Activated CD4-positive, alpha-beta T cell treated with anti-CD3 and anti-CD28 coated beads for 36 hours (primary cell): ENCODE measurements around the gene SMAD7. TPM values are rescaled to one million over a fixed set of nuclear protein-coding genes. Genes with fewer than 3 reads are reported as not detected.

Source experiments
- ATAC-seq: fragments of 200-7000 bp; cut with Tn5 transposase; one replicate; pipeline ENCODE4 v1.10.0; 2021; ENCODE audit warnings: mild to moderate bottlenecking, moderate library complexity
- CTCF ChIA-PET: fragments of 350-600 bp; sonication (Branson Sonifier 250); formaldehyde crosslinking; loops from one replicate; lab custom pipeline; 2021; ENCODE audit warnings: antibody characterized with exemption; lab: Charles Lee
- POLR2A ChIA-PET: fragments of 350-600 bp; sonication (Branson Sonifier 250); formaldehyde crosslinking; loops from one replicate; lab custom pipeline; 2021; ENCODE audit warnings: antibody characterized with exemption, inconsistent platforms; lab: Charles Lee
- DNase-seq: peaks from one replicate; pipeline ENCODE4 v3.0.0-alpha.2; 2020
- H3K27ac Mint-ChIP-seq: one replicate; pipeline ENCODE4 v1.8.0; 2021; ENCODE audit warnings: mixed read lengths
- H3K27me3 Mint-ChIP-seq: one replicate; pipeline ENCODE4 v1.8.0; 2021; ENCODE audit warnings: mixed read lengths
- H3K36me3 Mint-ChIP-seq: one replicate; pipeline ENCODE4 v1.8.0; 2021; ENCODE audit warnings: low read depth, mixed read lengths
- H3K4me1 Mint-ChIP-seq: one replicate; pipeline ENCODE4 v1.8.0; 2021; ENCODE audit warnings: mixed read lengths
- H3K4me3 Mint-ChIP-seq: one replicate; pipeline ENCODE4 v1.8.0; 2021; ENCODE audit warnings: mild to moderate bottlenecking, moderate library complexity, mixed read lengths
- H3K9me3 Mint-ChIP-seq: one replicate; pipeline ENCODE4 v1.8.0; 2021; ENCODE audit warnings: low read depth, mixed read lengths
- intact Hi-C, 2 experiments: fragments of 100-400 bp; cut with DNase I in 1 of 2; cut with micrococcal nuclease in 1 of 2; formaldehyde crosslinking; loops; one replicate each; pipeline versions ENCODE4 v1.14.2 to v1.15.1; 2022 to 2024; cut with DNase I, micrococcal nuclease
- total RNA-seq, 2 experiments: library from RNA; stranded (reverse); gene quantifications; one replicate each; pipeline ENCODE4 v1.2.3, GENCODE V29; 2021

The SMAD7 gene
- total RNA-seq, 2 experiments from 2014 or later, result 7.2 to 9.3 TPM

GRCh38 chr18:48896875-48897511 lies 53.8 kb downstream of the SMAD7 start:
- intact Hi-C loops, result no loop called here
- ChIA-PET POLR2A (no interaction called here), CTCF (no interaction called here)
- ATAC-seq (peak; percentile 58), DNase-seq (peak; percentile 44)
- Mint-ChIP-seq H3K4me3 (no peak overlapping the region), H3K4me1 (peaks cover 14% of the 10 kb centered on the region), H3K27ac (no peak overlapping the region), H3K36me3 (no peaks in the 10 kb centered on the region), H3K9me3 (peaks cover 4% of the 10 kb centered on the region), H3K27me3 (no peaks in the 10 kb centered on the region)

DNA sequence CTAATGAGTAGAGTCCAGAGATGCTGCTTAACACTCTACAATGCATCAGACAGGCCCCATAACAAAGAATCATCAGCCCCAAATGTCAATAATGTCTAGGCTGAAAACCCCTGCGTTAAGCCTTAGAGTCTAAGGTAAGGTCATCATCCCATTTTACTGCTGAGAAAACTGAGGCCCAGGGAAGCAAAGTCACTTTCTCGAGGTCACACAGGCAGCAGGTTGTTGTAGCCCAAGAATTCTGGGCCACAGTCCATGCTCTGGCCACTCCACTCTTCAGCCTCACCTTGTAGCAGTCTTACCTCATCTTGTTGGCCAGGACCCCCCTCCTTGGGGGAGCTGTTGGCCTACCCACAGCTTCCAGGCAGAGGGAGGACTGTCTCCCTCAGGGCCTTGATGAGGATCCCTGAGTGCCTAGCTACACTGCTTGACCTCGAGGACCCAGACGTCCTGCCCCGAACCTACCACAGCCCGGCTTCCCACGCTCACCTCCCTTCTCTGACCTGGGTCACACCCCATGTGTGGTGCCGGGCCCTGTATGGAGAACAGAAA lies 54.4 kb downstream of the SMAD7 start:
- H3K9me3 Mint-ChIP-seq, result peaks cover 4% of the 10 kb centered on the region
- no peaks in the 10 kb centered on the region for H3K36me3 Mint-ChIP-seq
- ChIA-PET POLR2A (no interaction called here), CTCF (no interaction called here)
- no peak for DNase-seq
- H3K27me3 Mint-ChIP-seq, result no peaks in the 10 kb centered on the region
- no peak overlapping the region for H3K27ac Mint-ChIP-seq
- no peak for ATAC-seq
- no peak overlapping the region for H3K4me3 Mint-ChIP-seq
- H3K4me1 Mint-ChIP-seq, result peaks cover 14% of the 10 kb centered on the region
- intact Hi-C loops, result no loop called here

- H3K36me3 Mint-ChIP-seq, result no peaks in the 10 kb centered on the region
- H3K4me3 Mint-ChIP-seq, result no peak overlapping the region
- H3K4me1 Mint-ChIP-seq, result peaks cover 9% of the 10 kb centered on the region
- CTCF ChIA-PET, result interaction anchor here (1.2 kb wide), 1 partner anchor 51 kb away, joined by 4 read pairs; no protein-coding TSS in a partner anchor
- DNase-seq, result no peak
- intact Hi-C loops, result no loop called here
- H3K27me3 Mint-ChIP-seq, result no peaks in the 10 kb centered on the region
- no peak overlapping the region for H3K27ac Mint-ChIP-seq
- POLR2A ChIA-PET, result no interaction called here
- no peak for ATAC-seq
- peaks cover 4% of the 10 kb centered on the region for H3K9me3 Mint-ChIP-seq
Measured at GRCh38 chr18:48894799-48895346, 55.9 kb downstream of the SMAD7 start.

DNA sequence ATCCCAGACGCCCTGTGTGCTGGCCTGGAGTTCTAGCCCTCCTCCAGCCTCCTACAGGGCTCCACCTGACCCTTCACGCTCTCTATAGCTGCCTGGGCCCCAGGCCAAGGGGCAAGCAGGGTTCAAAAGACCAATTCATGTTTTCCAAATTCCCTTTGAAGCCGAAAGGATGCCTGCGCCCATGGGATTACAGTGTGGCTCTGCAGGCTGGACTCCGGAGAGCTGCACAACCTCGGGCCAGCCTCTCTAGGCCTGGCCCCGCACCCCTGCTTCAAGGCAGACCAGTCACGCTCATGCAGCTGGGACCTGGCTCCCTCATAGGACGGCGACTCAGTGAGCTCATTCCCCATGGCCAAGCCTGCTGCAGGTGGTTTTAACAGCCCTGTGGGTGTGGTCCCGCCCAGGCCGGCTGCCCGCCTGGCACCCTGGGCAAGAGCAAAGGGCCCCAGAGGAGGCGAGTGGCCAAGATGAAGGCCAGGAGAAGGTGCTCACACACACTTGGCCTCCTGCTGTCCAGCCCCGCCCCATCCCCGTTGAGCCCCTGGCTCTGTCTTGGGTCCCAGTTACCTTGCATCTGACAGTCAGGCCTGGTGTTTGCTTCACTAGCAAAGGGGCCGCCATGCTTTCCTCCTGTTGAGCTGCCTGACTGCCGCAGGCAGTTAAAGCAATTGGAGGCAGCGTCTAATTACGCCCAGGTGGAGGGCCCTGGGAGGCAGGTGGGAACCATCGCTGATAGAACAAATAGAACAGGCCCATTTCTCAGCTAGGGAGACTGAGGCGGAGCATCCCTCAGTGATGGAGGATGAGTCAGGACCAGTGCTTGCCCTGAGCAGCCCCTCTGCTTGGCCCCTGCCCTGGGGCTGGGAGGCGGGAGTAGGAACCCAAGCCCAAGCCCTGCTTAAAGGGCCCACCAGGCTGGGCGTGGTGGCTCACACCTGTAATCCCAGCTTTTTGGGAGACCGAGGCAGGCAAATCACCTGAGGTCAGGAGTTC lies 56.9 kb downstream of the SMAD7 start:
- Mint-ChIP-seq H3K36me3 (no peaks in the 10 kb centered on the region), H3K9me3 (no peaks in the 10 kb centered on the region), H3K4me3 (no peak overlapping the region), H3K27ac (no peak overlapping the region), H3K27me3 (no peaks in the 10 kb centered on the region), H3K4me1 (peaks cover 3% of the 10 kb centered on the region)
- POLR2A ChIA-PET, result no interaction called here
- ATAC-seq, result no peak
- CTCF ChIA-PET, result no interaction called here
- intact Hi-C loops, result no loop called here
- no peak for DNase-seq

DNA sequence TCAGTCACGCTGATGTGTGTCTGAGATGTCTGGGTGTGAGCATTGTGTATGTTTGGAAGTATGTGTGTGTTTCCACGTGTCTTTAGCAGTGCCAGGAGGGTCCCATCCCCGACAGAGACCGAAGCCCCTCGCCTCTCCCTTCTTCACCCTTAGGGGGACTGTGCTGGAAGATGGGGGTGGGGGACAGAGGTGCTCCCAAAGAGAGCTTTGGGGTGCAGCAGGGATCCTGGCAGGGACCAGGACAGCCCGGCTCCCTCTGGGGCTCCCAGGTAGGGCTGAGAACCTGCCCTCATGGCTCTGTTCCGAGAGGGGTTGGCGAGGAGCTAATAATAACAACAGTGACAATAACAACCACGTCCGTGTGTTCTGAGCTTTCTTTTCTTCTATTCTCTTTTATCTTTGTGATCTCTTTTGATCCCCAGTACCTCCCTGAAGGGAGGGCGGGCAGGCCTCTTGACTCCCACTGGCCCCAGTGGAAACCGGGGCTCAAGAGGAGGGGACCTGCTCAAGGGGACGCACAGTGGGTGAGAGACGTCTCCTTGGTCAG lies 57.6 kb downstream of the SMAD7 start:
- peaks cover 3% of the 10 kb centered on the region for H3K4me1 Mint-ChIP-seq
- ATAC-seq (no peak), DNase-seq (no peak)
- H3K36me3 Mint-ChIP-seq, result no peaks in the 10 kb centered on the region
- ChIA-PET POLR2A (no interaction called here), CTCF (no interaction called here)
- H3K4me3 Mint-ChIP-seq, result no peak overlapping the region
- H3K27ac Mint-ChIP-seq, result no peak overlapping the region
- intact Hi-C loops, result no loop called here
- no peaks in the 10 kb centered on the region for H3K27me3 Mint-ChIP-seq
- no peaks in the 10 kb centered on the region for H3K9me3 Mint-ChIP-seq

GRCh38 chr18:48892146-48892855 lies 58.5 kb downstream of the SMAD7 start:
- no peak for ATAC-seq
- no peak for DNase-seq
- H3K27ac Mint-ChIP-seq, result no peak overlapping the region
- ChIA-PET POLR2A (interaction anchor here (0.7 kb wide), 1 partner anchor 26 kb away, joined by 3 read pairs; no protein-coding TSS in a partner anchor), CTCF (interaction anchor here (0.5 to 1.0 kb wide), 3 partner anchors 16 to 57 kb away, joined by 3 to 4 read pairs (median 3); no protein-coding TSS in a partner anchor)
- H3K9me3 Mint-ChIP-seq, result no peaks in the 10 kb centered on the region
- peaks cover 3% of the 10 kb centered on the region for H3K4me1 Mint-ChIP-seq
- intact Hi-C loops, result no loop called here
- H3K27me3 Mint-ChIP-seq, result no peaks in the 10 kb centered on the region
- no peaks in the 10 kb centered on the region for H3K36me3 Mint-ChIP-seq
- H3K4me3 Mint-ChIP-seq, result no peak overlapping the region

DNA sequence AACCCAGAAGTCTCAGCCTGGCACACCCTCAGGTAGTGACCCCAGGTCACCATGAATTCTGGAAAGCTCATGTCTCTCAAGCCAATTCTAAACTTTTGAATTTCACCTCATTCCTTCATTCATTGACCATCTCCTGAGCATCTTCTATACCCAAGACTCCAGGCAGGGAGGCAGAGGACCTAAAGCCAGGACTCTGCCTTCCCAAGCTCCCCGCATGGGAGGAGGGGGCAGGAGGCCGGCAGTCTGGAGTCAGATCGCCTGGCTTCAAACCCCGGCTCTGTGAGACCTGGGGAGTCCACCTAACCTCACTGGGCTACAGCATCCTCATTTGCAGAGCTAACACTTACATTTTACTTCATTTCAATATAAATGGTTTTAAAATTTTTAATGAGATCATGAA lies 59.0 kb downstream of the SMAD7 start:
- intact Hi-C loops, result no loop called here
- Mint-ChIP-seq H3K4me1 (peaks cover 1% of the 10 kb centered on the region), H3K9me3 (no peaks in the 10 kb centered on the region), H3K4me3 (no peak overlapping the region), H3K36me3 (no peaks in the 10 kb centered on the region), H3K27me3 (no peaks in the 10 kb centered on the region), H3K27ac (no peak overlapping the region)
- no peak for DNase-seq
- ChIA-PET CTCF (interaction anchor here (0.5 to 1.0 kb wide), 4 partner anchors 16 to 58 kb away, joined by 3 to 4 read pairs (median 3); no protein-coding TSS in a partner anchor), POLR2A (interaction anchor here (0.7 kb wide), 1 partner anchor 25 kb away, joined by 3 read pairs; no protein-coding TSS in a partner anchor)
- ATAC-seq, result no peak

- H3K9me3 Mint-ChIP-seq, result no peaks in the 10 kb centered on the region
- H3K4me3 Mint-ChIP-seq, result no peak overlapping the region
- intact Hi-C loops, result no loop called here
- no peak overlapping the region for H3K27ac Mint-ChIP-seq
- H3K4me1 Mint-ChIP-seq, result no peaks in the 10 kb centered on the region
- no peaks in the 10 kb centered on the region for H3K27me3 Mint-ChIP-seq
- CTCF ChIA-PET, result interaction anchor here (1.0 kb wide), 1 partner anchor 9 kb away, joined by 4 read pairs; no protein-coding TSS in a partner anchor
- H3K36me3 Mint-ChIP-seq, result no peaks in the 10 kb centered on the region
- ATAC-seq, result no peak
- POLR2A ChIA-PET, result no interaction called here
- no peak for DNase-seq
Measured at GRCh38 chr18:48889981-48890762, 60.6 kb downstream of the SMAD7 start.

DNA sequence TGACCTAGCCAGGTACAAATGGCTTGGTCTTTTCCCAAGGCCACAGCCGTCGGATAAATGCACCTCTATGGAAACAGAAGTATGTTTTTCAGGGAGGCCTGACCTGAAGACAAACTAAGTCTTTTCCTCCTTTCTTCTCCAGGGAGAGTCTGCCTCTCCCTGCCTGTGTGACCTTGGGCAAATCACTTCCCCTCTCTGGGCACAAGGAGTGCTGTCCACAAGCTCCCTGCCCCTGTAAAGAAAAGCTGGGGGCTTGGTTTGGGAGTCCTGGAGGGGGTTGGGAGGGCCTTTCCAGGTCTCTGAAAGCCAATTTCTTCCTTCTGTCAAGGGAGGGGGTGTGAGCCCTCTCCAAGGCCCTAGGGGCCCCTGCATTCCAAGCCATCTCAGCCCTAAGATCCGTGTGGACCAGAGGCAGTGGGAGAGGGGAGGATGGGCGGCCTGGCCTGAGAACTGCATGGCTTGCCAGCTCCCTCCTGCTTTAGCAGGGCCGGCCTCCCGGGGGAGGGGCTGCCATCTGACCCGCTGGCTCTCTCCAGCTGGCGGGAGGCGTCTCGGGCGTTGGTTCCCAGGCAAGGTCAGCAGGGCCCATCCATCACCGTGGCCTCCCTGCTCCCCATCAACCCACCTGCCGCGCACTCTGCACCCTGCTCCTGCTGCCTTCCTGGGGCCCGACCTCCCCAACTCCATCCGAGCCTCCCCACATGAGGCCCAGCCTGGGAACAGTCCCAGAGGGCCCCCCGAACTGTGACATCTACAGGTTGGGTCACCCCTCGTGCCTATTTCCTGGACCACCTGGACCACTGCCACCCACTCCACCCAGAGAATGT lies 61.4 kb downstream of the SMAD7 start:
- H3K4me1 Mint-ChIP-seq, result no peaks in the 10 kb centered on the region
- no peak for DNase-seq
- POLR2A ChIA-PET, result no interaction called here
- H3K9me3 Mint-ChIP-seq, result no peaks in the 10 kb centered on the region
- H3K4me3 Mint-ChIP-seq, result no peak overlapping the region
- no peak for ATAC-seq
- H3K27me3 Mint-ChIP-seq, result no peaks in the 10 kb centered on the region
- no peak overlapping the region for H3K27ac Mint-ChIP-seq
- CTCF ChIA-PET, result interaction anchor here (0.6 kb wide), 1 partner anchor 244 kb away, joined by 3 read pairs; no protein-coding TSS in a partner anchor
- intact Hi-C loops, result no loop called here
- H3K36me3 Mint-ChIP-seq, result no peaks in the 10 kb centered on the region
